Vagina (tissue), 2 donors: ENCODE measurements around the gene LRRTM3.

ENCODE experiments used
- POLR2A ChIP-seq, 2 donors: fragments of 450-650 bp; IDR thresholded peaks; one replicate each; pipeline ENCODE4 v1.6.1; 2017; ENCODE audit warnings: antibody characterized with exemption in 2 of 2, mild to moderate bottlenecking in 2 of 2, moderate library complexity in 2 of 2
- POLR2AphosphoS5 ChIP-seq, 2 donors: sonication (generic); formaldehyde crosslinking; IDR thresholded peaks; one replicate each; pipeline ENCODE4 v1.9.0; 2017; ENCODE audit warnings: antibody characterized with exemption in 2 of 2, mild to moderate bottlenecking in 2 of 2, low read depth in 1 of 2; ENCODE audit not compliant: insufficient read depth in 1 of 2
- TF ChIP-seq, protein P1 (sequence below), 3 experiments: fragments of 450-650 bp in 2 of 3; fragments of 200-600 bp in 1 of 3; sonication (generic) in 1 of 3; IDR thresholded peaks; one replicate each; pipeline ENCODE4 v1.5.1; 2017 to 2019; ENCODE audit warnings: antibody characterized with exemption in 3 of 3, mild to moderate bottlenecking in 2 of 3, moderate library complexity in 2 of 3

DNA sequence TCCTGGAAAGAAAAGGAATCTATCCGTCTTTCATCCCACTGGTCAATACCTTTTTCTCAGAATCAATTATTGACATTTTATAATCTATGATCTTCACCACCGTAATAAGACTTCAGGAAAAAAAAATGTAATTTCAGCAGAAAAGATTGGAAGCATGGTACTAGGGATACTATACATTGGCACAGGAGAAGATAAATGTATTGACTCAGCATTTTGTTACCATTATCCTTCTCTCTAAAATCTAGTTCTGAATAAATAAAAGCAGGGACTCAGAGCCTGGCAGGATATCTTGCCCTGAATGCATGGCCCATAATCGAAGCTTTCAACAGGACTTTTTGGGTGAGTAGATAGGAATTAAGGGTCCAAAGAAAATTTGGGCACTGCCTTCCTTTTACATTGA, 120.7 kb downstream of the LRRTM3 start:
- TF ChIP-seq POLR2A (IDR thresholded peaks at IDR 0.05) (no peak), POLR2AphosphoS5 (IDR thresholded peaks at IDR 0.05; ENCODE audit: insufficient read depth in 1 of 2, low read depth in 1 of 2) (no peak)
- TF ChIP-seq, protein P1, sequence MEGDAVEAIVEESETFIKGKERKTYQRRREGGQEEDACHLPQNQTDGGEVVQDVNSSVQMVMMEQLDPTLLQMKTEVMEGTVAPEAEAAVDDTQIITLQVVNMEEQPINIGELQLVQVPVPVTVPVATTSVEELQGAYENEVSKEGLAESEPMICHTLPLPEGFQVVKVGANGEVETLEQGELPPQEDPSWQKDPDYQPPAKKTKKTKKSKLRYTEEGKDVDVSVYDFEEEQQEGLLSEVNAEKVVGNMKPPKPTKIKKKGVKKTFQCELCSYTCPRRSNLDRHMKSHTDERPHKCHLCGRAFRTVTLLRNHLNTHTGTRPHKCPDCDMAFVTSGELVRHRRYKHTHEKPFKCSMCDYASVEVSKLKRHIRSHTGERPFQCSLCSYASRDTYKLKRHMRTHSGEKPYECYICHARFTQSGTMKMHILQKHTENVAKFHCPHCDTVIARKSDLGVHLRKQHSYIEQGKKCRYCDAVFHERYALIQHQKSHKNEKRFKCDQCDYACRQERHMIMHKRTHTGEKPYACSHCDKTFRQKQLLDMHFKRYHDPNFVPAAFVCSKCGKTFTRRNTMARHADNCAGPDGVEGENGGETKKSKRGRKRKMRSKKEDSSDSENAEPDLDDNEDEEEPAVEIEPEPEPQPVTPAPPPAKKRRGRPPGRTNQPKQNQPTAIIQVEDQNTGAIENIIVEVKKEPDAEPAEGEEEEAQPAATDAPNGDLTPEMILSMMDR (IDR thresholded peaks at IDR 0.05) = no peak
